ENCODE results near the gene PHF11.
"Not testable (repeated sequence)": the region's sequence is repeated elsewhere in the genome, so short reads cannot be mapped to it uniquely, and the experiment has no call there.

Gene PHF11

GRCh38 chr13:49560270-49561061, 64.7 kb downstream of the PHF11 start:
- Histone ChIP-seq H3K36me3 (ENCODE audit: control insufficient read depth, insufficient read depth, low read length) (peaks cover 13% of the 10 kb centered on the region), H3K4me1 (ENCODE audit: control insufficient read depth, insufficient read depth, low read length) (no peaks in the 10 kb centered on the region), H3K9me3 (ENCODE audit: control insufficient read depth, low read length) (no peaks in the 10 kb centered on the region), H3K4me3 (ENCODE audit: insufficient read depth, low read depth, low read length) (no peak overlapping the region), H3K27ac (ENCODE audit: insufficient read depth, low read depth, low read length, poor library complexity, severe bottlenecking) (no peak overlapping the region), H3K27me3 (ENCODE audit: control insufficient read depth, insufficient read depth, low read length, poor library complexity, severe bottlenecking) (no peaks in the 10 kb centered on the region)
- WGBS, 2 experiments, result 86 to 91% methylated on average over 9 to 10 of the region's 10 CpGs

GRCh38 chr13:49561062-49561410, 65.3 kb downstream of the PHF11 start:
- H3K27ac ChIP-seq (ENCODE audit: insufficient read depth, low read depth, low read length, poor library complexity, severe bottlenecking), result no peak overlapping the region
- H3K9me3 ChIP-seq (ENCODE audit: control insufficient read depth, low read length), result no peaks in the 10 kb centered on the region
- H3K4me1 ChIP-seq (ENCODE audit: control insufficient read depth, insufficient read depth, low read length), result no peaks in the 10 kb centered on the region
- peaks cover 13% of the 10 kb centered on the region for H3K36me3 ChIP-seq (ENCODE audit: control insufficient read depth, insufficient read depth, low read length)
- no peak overlapping the region for H3K4me3 ChIP-seq (ENCODE audit: insufficient read depth, low read depth, low read length)
- WGBS, 2 experiments, result 90 to 93% methylated on average over 3 of the region's 3 CpGs
- no peaks in the 10 kb centered on the region for H3K27me3 ChIP-seq (ENCODE audit: control insufficient read depth, insufficient read depth, low read length, poor library complexity, severe bottlenecking)

GRCh38 chr13:49563516-49563915, 67.8 kb downstream of the PHF11 start:
- Histone ChIP-seq H3K4me1 (ENCODE audit: control insufficient read depth, insufficient read depth, low read length) (no peaks in the 10 kb centered on the region), H3K27ac (ENCODE audit: insufficient read depth, low read depth, low read length, poor library complexity, severe bottlenecking) (no peak overlapping the region), H3K27me3 (ENCODE audit: control insufficient read depth, insufficient read depth, low read length, poor library complexity, severe bottlenecking) (no peaks in the 10 kb centered on the region), H3K36me3 (ENCODE audit: control insufficient read depth, insufficient read depth, low read length) (peaks cover 26% of the 10 kb centered on the region), H3K9me3 (ENCODE audit: control insufficient read depth, low read length) (no peaks in the 10 kb centered on the region), H3K4me3 (ENCODE audit: insufficient read depth, low read depth, low read length) (no peak overlapping the region)
- WGBS, 2 experiments, result 84 to 90% methylated on average over 5 of the region's 5 CpGs

- not testable (repeated sequence) for H3K27me3 ChIP-seq (ENCODE audit: control insufficient read depth, insufficient read depth, low read length, poor library complexity, severe bottlenecking)
- 97 to 98% methylated on average over 21 of the region's 25 CpGs for WGBS, 2 experiments
Observed at GRCh38 chr13:49565461-49565860, 69.7 kb downstream of the PHF11 start.

GRCh38 chr13:49566461-49566860, 70.7 kb downstream of the PHF11 start:
- H3K4me1 ChIP-seq (ENCODE audit: control insufficient read depth, insufficient read depth, low read length), result no peaks in the 10 kb centered on the region
- no peak overlapping the region for H3K4me3 ChIP-seq (ENCODE audit: insufficient read depth, low read depth, low read length)
- no peak overlapping the region for H3K27ac ChIP-seq (ENCODE audit: insufficient read depth, low read depth, low read length, poor library complexity, severe bottlenecking)
- no peaks in the 10 kb centered on the region for H3K9me3 ChIP-seq (ENCODE audit: control insufficient read depth, low read length)
- WGBS, 2 experiments, result 96 to 99% methylated on average over 3 to 4 of the region's 4 CpGs
- H3K36me3 ChIP-seq (ENCODE audit: control insufficient read depth, insufficient read depth, low read length), result peaks cover 13% of the 10 kb centered on the region
- no peaks in the 10 kb centered on the region for H3K27me3 ChIP-seq (ENCODE audit: control insufficient read depth, insufficient read depth, low read length, poor library complexity, severe bottlenecking)

More at GRCh38 chr13:49565461-49565860, 69.7 kb downstream of the PHF11 start:
- not testable (repeated sequence) for H3K9me3 ChIP-seq (ENCODE audit: control insufficient read depth, low read length); H3K4me1 ChIP-seq (ENCODE audit: control insufficient read depth, insufficient read depth, low read length); H3K27ac ChIP-seq (ENCODE audit: insufficient read depth, low read depth, low read length, poor library complexity, severe bottlenecking); H3K4me3 ChIP-seq (ENCODE audit: insufficient read depth, low read depth, low read length)
- H3K36me3 ChIP-seq (ENCODE audit: control insufficient read depth, insufficient read depth, low read length), result peaks cover 13% of the 10 kb centered on the region

GRCh38 chr13:49567491-49567890, 71.7 kb downstream of the PHF11 start:
- no peaks in the 10 kb centered on the region for H3K27me3 ChIP-seq (ENCODE audit: control insufficient read depth, insufficient read depth, low read length, poor library complexity, severe bottlenecking)
- peaks cover 13% of the 10 kb centered on the region for H3K36me3 ChIP-seq (ENCODE audit: control insufficient read depth, insufficient read depth, low read length)
- no peaks in the 10 kb centered on the region for H3K9me3 ChIP-seq (ENCODE audit: control insufficient read depth, low read length)
- no peak overlapping the region for H3K27ac ChIP-seq (ENCODE audit: insufficient read depth, low read depth, low read length, poor library complexity, severe bottlenecking)
- no peak overlapping the region for H3K4me3 ChIP-seq (ENCODE audit: insufficient read depth, low read depth, low read length)
- 96 to 98% methylated on average over 5 of the region's 5 CpGs for WGBS, 2 experiments
- H3K4me1 ChIP-seq (ENCODE audit: control insufficient read depth, insufficient read depth, low read length), result no peaks in the 10 kb centered on the region

GRCh38 chr13:49569993-49570689, 74.4 kb downstream of the PHF11 start:
- H3K27ac ChIP-seq (ENCODE audit: insufficient read depth, low read depth, low read length, poor library complexity, severe bottlenecking), result no peak overlapping the region
- H3K4me3 ChIP-seq (ENCODE audit: insufficient read depth, low read depth, low read length), result no peak overlapping the region
- no peaks in the 10 kb centered on the region for H3K9me3 ChIP-seq (ENCODE audit: control insufficient read depth, low read length)
- no peaks in the 10 kb centered on the region for H3K27me3 ChIP-seq (ENCODE audit: control insufficient read depth, insufficient read depth, low read length, poor library complexity, severe bottlenecking)
- no peaks in the 10 kb centered on the region for H3K4me1 ChIP-seq (ENCODE audit: control insufficient read depth, insufficient read depth, low read length)
- H3K36me3 ChIP-seq (ENCODE audit: control insufficient read depth, insufficient read depth, low read length), result peaks cover 13% of the 10 kb centered on the region
- WGBS, 2 experiments, result 93 to 97% methylated on average over 1 of the region's 1 CpG

- Histone ChIP-seq H3K27ac (ENCODE audit: insufficient read depth, low read depth, low read length, poor library complexity, severe bottlenecking) (no peak overlapping the region), H3K4me3 (ENCODE audit: insufficient read depth, low read depth, low read length) (no peak overlapping the region), H3K4me1 (ENCODE audit: control insufficient read depth, insufficient read depth, low read length) (no peaks in the 10 kb centered on the region), H3K9me3 (ENCODE audit: control insufficient read depth, low read length) (no peaks in the 10 kb centered on the region), H3K27me3 (ENCODE audit: control insufficient read depth, insufficient read depth, low read length, poor library complexity, severe bottlenecking) (no peaks in the 10 kb centered on the region), H3K36me3 (ENCODE audit: control insufficient read depth, insufficient read depth, low read length) (peaks cover 9% of the 10 kb centered on the region)
- 87 to 89% methylated on average over 8 of the region's 8 CpGs for WGBS, 2 experiments
Observed at GRCh38 chr13:49571299-49572240, 75.8 kb downstream of the PHF11 start.
